GM19397 (cell line): ENCODE results near the gene TXNRD2.

Source experiments
- ATAC-seq: cut with Tn5 transposase; IDR thresholded peaks from one replicate; pipeline ENCODE4 v1.9.1; 2021; ENCODE audit warnings: mild to moderate bottlenecking, moderate library complexity; ENCODE audit not compliant: unreplicated experiment

Gene TXNRD2

DNA sequence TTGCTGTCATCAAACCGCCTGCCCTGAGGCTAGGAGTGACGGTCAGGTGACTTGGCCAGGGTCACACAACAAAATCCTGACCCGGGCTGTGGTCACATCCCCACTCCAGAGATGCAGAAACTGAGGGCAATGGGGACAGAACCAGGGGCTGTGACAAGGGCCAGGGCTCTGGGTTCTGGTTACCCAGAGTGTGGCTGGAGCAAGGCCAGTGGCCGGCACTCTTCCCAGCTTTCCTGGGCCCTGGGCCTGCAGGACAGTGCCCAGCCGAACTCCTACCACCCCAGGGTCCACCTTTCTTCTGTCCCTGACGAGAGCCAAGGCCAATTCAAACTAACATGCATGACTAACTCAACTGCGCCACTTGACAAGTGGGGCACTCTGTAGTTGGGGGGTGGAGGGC lies 39.1 kb upstream of the TXNRD2 start:
- ATAC-seq = no peak

DNA sequence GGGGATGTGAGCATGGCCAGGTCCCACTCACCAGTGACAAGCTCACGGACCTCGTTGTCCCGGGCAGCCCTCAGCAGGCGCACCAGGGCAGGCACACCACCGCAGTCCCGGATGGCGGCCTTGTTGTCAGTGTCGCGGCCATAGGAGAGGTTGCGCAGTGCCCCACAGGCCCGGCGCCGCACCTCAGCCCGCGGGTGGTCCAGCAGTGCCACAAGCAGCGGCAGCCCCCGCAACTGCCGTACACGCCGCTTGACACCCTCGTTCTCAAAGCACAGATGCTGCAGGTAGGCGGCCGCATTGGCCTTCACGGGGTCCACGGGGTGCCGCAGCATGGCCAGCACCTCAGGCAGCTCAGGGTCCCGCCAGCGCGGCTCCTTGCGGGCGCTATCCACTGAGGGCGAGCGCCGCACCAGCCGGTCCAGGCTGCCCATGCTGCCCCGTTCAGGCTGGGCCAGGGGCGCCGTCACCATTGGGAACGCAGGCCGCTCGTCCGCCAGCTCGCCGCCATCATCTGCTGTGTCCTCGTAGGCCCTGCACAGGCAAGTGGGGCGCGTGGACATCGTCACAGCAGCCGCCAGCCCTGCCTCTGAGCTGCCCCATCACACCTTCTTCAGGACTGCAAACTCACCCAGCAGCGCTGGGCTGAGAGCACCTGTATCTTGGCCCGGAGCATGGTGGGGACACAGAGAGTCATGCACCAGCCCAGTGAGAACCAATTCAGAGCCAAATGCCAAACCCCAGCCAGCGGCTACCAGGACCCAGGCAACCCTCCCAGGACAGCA lies 38.3 kb upstream of the TXNRD2 start:
- ATAC-seq = no peak

DNA sequence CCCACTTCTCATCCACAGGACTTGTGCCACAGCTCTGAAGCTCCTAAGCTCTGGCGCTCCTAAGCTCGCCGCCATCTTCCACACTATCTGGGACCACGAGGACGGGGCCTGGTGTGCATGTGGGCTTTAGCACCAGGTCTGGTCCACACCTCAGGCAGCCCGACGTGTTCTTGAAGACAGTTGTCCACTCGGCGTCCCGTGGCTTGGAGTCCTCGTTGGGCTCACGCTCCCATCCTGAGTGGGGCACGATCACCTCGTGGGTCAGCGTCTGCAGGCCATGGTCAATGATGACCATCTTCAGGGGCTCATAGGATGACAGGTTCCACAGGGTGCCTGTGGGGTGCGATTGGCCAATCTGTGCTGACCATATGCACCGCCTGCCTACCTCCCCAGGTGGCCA lies 37.1 kb upstream of the TXNRD2 start:
- ATAC-seq = no peak

DNA sequence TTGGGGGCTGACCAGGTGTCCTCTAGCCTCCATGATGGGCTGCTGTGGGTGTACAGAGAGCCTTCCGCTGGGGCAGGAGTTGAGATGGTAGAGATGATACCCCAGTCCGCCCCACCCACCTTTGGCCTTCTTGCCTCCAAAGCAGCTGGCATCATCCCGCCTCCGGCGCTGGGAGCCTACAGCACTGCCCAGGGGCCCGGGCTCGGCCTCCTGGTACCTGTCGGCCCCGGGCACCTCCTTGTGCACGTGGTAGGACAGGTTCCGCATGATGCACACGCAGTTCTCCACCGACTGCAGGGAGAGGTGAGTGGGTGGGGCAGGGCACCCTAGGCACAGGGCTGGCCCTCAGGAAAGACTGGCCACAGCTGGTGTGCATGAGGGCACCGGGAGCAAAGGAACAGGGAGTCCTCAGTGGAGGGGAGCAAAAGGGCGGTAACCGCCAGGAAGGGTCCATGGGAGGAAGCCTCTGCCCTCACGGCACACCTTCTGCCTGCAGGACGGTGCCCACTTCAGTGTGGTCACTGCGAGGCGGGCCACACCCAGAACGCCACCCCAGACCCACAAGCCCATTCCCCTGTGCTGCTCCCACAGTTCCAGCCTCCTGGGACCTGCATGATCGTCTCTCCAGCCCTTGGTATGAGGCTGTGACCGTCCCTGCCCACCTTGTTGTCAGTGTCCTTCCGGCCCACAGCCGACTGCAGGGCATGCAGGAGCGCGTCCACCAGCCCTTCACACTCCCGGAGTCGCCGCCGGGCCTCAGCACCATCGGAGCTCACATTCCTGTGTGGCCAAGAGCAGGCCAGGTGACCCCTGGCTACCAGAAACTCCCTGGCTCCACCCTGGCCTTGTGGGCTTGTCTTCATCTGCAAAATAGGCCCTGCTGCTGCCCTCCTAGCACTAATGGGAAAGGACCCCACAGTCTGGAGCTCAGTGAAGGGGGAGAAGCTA lies 36.0 kb upstream of the TXNRD2 start:
- ATAC-seq = no peak

DNA sequence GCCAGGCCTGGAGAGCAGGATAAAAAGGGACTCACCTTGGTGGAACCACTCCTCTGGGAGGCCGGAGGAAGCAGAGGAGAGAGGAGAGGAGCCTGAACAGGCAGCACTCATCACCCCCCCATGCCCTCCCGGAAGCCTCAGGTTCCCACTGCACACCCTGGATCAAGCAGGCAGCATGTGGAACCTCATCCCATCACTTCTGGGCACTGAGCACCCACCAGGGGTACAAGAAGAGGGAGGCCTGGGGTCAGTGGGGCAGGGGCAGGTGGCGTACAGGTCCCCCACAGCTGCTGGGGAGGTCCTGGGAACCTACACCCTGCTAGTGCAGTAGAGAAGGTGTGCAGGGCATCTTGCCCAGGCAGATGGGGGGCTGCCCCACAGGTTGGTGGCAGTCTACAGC lies 35.1 kb upstream of the TXNRD2 start:
- ATAC-seq = no peak

DNA sequence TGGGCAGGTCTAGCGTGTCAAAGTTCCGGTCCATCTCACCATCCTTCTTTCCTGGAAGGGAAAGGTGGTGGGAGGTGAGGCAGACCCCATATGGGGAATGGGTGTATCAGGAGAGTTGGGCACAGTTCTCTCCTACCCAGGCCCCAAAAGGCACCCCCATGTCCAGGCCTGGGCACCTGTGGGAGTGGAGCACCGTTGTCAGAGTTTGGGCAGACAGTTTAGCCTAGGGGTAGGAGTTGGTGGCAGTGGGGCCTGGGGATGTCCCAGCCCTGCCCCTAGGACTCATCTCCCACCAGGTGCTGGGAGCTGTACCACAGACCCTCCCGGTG lies 34.1 kb upstream of the TXNRD2 start:
- ATAC-seq = no peak

DNA sequence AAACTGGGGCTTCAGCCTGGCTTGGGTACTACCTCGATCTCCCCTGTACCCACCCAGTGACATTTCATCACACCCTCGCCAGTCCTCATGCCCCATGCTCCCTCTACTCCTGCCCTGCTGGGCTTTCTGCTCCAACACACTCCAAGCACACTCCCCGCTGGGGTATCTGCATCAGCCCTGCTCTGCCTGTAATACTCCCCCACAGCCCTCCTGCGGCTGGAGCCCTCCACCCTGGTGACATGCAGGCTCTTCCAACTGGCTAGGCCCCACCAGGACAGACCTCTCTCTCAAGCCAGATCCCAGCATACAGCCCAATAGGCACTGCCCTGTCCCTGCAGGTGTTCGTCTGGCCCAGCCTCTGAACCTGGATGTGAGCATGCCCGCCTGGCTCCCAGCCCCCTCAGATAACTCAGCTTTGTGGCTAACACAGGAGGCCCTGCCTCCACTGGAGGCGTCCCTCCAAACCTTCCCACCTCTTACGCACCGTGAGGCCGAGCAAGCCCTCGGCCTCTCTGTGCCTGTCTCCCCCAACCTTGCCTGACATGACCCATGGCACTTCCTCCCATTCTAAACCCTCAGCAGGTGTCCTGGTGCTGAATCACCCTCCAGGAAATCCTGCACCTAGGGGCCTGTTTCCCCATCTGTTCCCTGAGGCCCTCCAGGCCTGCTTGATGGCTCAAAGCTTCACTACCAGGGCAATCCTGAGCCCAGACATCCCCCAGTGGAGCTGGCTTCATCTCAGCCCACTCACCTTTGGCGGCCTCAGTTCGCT lies 33.5 kb upstream of the TXNRD2 start:
- ATAC-seq = no peak

DNA sequence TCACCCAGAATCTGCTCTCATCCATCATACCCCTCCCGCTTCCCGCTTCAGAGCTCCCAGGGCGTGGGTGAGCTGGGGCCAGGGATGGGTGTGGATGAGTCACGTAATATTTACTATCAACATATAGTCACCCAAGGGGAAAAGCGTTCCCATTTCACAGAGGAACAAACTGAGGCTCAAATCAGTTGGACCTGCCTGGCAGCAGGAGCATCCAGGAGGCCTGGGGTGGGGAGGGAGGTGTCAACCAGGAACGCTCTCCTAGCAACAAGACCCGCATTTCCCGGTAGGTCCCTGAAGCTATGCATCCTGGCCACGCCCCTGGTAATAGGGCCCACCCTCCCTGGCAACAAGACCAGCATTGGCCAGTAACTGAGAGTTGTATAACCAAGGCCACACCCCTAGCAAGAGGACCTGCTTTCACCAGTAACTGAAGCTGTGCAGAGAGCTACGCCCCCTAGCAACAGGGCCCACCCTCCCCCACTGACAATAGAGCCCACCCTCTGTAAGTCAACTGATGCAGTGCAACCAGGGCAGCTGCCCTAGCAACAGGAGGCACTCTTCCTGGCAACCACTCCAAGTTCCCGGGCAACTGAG lies 32.7 kb upstream of the TXNRD2 start:
- no peak for ATAC-seq

DNA sequence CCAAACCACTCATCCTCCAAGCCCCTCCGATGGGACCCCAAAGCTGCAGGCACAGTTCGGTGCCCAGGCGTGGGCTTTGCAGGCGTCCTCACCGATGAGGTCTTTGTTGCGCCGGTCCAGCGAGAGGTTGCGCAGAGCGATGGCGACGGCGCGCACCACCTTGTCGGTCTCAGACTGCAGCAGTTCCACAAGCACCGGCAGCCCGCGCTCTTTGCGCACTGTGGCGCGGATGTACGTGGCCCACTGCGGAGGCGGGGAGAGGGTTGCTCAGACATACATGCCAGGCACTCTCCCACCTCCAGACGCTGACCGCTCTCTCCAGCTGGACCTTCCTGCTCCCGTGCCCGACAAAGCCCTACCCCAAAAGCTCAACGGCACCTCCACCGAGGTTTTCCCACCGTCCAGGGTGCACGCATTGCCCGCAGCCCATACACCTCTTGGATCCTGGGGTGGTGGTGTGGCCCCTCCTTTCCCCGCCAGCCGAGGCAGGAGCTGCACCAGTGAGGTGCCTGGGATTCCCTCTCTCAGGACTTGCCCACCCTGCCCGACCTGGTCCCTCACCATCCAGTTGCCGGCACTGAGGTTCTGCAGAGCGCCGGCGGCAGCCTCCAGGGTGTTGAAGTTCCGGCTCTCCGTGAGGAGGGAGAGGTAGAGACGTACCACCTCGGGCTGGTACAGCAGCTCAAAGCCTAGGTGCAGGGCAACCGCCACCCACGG lies 32.1 kb upstream of the TXNRD2 start:
- ATAC-seq = no peak

DNA sequence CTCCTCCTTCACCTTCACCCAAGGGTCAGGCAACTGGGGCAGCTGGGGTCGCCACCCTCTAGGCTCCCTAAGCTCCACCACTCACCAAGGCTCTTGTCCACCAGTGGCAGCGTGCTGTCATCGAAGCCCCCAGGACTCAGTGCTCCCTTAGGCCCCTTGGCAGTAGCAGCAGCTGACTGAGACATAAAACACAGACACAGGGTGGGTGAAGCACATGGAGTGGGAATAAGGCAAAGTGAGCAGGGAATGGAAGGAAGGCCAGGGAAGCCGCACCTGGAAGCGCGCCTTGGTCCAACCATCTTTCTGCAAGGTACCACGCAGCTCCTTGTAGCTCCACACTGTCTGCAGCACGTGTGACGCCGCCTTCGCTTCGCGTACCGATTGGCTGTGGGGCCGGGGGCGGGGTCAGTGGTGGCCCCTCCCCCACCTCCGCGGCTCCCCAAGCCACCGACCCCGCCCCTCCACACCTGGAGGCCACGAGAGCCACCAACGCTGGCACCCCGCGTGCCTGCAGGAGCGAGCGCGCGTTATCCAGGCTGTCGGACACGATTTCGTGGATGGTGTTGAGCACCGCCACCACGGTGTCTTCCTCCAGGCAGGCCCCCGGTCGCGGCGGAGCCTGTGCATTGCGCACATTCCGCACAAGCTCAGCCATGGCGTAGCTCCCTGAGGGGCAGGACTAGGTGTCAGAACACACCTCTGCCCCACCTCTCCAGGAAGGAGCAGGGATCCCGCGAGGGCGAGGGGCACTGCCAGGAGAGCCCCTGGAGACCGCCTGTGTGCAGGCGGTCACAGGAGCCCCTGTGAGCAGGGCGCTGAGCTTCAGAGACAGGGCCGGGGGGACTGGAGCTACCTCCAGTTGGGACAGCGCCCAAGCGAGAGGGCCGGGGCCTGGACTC lies 31.3 kb upstream of the TXNRD2 start:
- ATAC-seq = no peak

DNA sequence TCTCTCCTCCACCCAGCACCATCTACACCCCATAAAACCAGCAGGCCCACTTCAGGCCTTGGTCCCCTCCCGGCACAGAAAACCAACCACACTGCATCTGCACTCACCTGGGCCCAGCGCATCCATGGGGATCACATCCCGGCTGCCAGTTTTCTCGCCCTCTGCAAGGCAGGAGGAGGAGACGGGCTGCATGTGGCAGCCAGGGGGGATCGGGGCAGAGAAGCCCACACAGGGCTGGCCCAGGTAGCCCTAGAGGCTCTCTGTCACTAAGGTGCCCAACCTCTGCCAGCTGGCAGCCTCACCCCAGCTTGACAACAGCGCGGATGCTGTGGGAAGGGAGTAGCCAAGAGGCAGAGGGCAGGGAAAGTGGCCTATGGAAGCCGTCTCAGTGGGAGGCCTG lies 30.6 kb upstream of the TXNRD2 start:
- no peak for ATAC-seq

DNA sequence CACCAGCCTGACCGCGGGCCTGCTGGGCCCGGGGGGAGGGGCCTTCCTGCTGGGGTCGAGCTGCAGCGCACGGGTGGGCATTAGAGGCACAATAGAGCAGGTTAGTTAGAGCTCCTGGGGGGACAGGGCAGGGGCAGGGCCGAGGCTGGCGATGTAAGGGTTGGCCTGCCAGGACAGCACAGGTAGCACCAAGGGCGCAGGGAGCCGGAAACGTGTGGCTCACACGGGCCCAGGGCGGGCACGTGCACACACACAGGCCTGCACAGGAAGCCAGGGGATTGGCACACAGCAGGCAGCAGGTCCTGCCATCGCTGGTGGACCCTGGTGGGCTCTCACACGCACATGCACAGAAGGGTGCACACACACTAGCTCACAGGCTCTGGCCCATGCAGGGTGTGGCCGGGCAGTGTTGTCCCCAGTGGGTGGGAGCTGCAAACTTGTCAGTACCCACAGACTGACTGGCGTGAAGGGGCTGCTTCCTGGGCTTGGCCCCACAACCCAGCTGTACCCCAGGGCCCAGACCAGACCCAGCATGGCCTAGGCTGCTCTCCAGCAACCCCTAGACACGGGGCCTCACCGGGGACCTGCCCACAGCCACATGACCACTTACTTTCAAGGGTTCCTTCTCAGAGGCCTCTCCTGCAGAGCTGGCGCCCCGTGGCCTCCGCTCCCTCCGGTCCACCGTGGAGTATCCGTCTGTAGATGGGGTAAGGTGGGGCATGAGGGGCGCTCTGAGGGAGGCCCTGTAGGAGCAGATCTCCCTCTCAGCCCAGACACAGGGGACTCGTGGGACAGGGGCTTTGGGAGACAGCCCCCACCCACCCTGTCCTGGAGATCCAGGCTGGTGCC lies 29.9 kb upstream of the TXNRD2 start:
- no peak for ATAC-seq

DNA sequence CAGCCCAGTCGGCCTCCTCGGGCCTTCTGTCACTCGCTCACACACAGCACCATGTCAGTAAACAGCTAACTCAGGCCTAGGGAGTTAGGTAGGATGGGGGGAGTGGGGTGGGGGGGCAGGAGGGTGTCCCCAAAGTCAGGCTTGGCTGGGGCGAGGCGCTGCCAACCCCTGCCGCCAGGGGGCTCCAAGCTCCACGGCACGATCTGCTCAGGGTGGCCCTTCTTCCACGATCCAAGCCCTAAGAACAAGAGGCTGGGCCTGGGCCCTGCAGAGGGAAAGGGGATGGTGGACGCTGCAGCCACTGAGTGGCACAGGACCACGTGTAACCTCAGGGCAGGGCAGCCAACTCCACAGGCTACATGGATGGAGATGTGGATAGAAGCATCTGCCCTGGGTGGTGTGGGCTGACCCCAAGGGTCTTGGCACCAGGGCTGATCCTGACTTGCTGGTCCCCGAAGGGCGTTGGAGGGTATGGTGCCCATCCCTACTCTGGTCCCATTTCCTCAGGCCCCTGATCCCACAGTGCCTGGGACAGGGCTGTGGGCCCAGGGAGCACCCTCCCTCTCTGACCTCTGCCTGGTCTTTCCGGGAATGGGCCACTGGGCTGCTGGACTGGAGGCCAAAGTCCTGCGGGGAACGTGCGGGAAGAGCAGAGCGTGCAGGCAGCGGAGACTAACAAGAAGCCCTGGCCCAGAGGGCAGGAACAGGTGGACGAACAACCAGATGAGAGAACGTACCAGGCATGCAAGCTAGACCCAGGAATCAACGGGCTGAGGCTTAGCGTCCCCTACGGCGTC lies 29.1 kb upstream of the TXNRD2 start:
- ATAC-seq = no peak

DNA sequence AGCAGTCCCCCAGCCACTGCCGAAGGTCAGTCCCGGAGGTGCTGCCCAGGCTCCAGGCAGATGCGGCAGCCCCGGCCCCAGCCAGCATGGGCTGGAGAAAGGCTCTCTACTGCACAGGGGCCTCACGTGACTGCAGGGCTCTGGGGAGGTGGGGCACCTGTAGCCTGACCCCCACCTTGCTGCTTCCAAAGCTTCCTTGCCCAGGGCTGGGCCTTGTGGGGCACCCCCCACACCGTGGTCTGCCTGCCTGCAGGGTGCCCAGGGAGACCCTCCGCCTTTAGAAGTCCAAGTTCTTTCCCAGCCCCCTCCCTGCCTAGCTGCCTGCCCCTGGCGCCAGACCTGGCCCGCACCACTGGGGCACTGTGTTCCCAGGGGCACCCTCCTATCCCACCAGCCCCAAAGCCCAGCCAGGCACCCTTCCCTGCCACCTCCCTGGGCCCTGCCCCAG lies 28.4 kb upstream of the TXNRD2 start:
- no peak for ATAC-seq

DNA sequence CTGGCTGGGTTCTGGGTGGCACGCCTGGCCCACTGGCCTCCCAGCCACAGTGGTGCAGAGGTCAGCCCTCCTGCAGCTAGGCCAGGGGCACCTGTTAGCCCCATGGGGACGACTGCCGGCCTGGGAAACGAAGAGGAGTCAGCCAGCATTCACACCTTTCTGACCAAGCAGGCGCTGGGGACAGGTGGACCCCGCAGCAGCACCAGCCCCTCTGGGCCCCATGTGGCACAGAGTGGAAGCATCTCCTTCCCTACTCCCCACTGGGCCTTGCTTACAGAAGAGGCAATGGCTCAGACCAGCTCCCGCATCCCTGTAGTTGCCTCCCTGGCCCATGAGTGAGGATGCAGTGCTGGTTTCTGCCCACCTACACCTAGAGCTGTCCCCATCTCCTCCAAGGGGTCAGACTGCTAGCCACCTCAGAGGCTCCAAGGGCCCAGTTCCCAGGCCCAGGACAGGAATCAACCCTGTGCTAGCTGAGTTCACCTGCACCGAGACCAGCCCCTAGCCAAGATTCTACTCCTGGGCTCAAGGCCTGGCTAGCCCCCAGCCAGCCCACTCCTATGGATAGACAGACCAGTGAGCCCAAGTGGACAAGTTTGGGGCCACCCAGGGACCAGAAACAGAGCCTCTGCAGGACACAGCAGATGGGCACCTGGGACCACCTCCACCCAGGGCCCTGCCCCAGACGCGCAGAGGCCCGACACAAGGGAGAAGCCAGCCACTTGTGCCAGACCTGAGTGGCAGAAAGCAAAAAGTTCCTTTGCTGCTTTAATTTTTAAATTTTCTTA lies 27.7 kb upstream of the TXNRD2 start:
- ATAC-seq = no peak

DNA sequence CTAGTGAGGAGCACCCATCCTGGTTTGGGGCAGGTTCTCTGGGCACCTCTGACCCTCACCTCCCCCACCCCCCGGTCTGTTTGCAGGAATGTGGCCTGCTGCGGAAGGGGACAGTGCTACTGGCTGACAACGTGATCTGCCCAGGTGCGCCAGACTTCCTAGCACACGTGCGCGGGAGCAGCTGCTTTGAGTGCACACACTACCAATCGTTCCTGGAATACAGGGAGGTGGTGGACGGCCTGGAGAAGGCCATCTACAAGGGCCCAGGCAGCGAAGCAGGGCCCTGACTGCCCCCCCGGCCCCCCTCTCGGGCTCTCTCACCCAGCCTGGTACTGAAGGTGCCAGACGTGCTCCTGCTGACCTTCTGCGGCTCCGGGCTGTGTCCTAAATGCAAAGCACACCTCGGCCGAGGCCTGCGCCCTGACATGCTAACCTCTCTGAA lies 26.9 kb upstream of the TXNRD2 start:
- no peak for ATAC-seq
